Measurements from ENCODE around the gene PCGF5.
A peak's percentile ranks its signal among the peaks of the same experiment; 100 is the strongest.
"Not testable (repeated sequence)": the region's sequence is repeated elsewhere in the genome, so short reads cannot be mapped to it uniquely, and the experiment has no call there.

The PCGF5 gene

GRCh38 chr10:91210435-91210834, 10.0 kb upstream of the PCGF5 start:
- DNase-seq: no peak

- DNase-seq: no peak
These were observed 8.8 kb upstream of the PCGF5 start for GRCh38 chr10:91211675-91212074.

- no peak for DNase-seq
These were observed 5.6 kb upstream of the PCGF5 start for GRCh38 chr10:91214911-91215310.

GRCh38 chr10:91215384-91215783, 5.1 kb upstream of the PCGF5 start:
- DNase-seq: no peak

GRCh38 chr10:91219371-91220193, 881 bp upstream of the PCGF5 start:
- DNase-seq: no peak

- DNase-seq: no peak
These were observed 652 bp downstream of the PCGF5 start for GRCh38 chr10:91220954-91221675.

GRCh38 chr10:91226093-91226492, 5.6 kb downstream of the PCGF5 start:
- DNase-seq: no peak

GRCh38 chr10:91227576-91227975, 7.1 kb downstream of the PCGF5 start:
- DNase-seq: no peak

GRCh38 chr10:91229683-91230082, 9.2 kb downstream of the PCGF5 start:
- DNase-seq: no peak

- DNase-seq: no peak
These were observed 17.7 kb downstream of the PCGF5 start for GRCh38 chr10:91238191-91238590.

- DNase-seq: no peak
These were observed 19.3 kb downstream of the PCGF5 start for GRCh38 chr10:91239789-91240188.

GRCh38 chr10:91242940-91243339, 22.5 kb downstream of the PCGF5 start:
- DNase-seq: no peak

- DNase-seq: no peak
These were observed 27.1 kb downstream of the PCGF5 start for GRCh38 chr10:91247360-91248111.

- DNase-seq: no peak
These were observed 29.2 kb downstream of the PCGF5 start for GRCh38 chr10:91249700-91250099.

GRCh38 chr10:91250341-91250740, 29.9 kb downstream of the PCGF5 start:
- no peak for DNase-seq

GRCh38 chr10:91251430-91252056, 31.1 kb downstream of the PCGF5 start:
- DNase-seq: peak; percentile 35

GRCh38 chr10:91253300-91253699, 32.8 kb downstream of the PCGF5 start:
- no peak for DNase-seq

- DNase-seq: no peak
These were observed 36.8 kb downstream of the PCGF5 start for GRCh38 chr10:91257310-91257709.

GRCh38 chr10:91260417-91260816, 40.0 kb downstream of the PCGF5 start:
- DNase-seq: not testable (repeated sequence)

- no peak for DNase-seq
These were observed 51.4 kb downstream of the PCGF5 start for GRCh38 chr10:91271886-91272285.

- no peak for DNase-seq
These were observed 64.1 kb downstream of the PCGF5 start for GRCh38 chr10:91284486-91285090.

GRCh38 chr10:91286572-91286971, 66.1 kb downstream of the PCGF5 start:
- DNase-seq: no peak

GRCh38 chr10:91287276-91287675, 66.8 kb downstream of the PCGF5 start:
- DNase-seq: no peak
